COLO829 (cell line): ENCODE data around the gene DPP4.
A peak's percentile ranks its signal among the peaks of the same experiment; 100 is the strongest.

Experiments
- DNase-seq: peaks from one replicate; pipeline ENCODE4 v3.0.0; 2012; ENCODE audit warnings: low spot score

The DPP4 gene

GRCh38 chr2:162073888-162074631 is at the start of gene DPP4:
TSS of gene DPP4 (minus strand) at chr2:162074215. CDS start at chr2:162073981, 234 bp downstream.
- DNase-seq, result no peak

- DNase-seq, result no peak
Observed at GRCh38 chr2:162118166-162119031, 44.4 kb upstream of the DPP4 start.

- no peak for DNase-seq
Observed at GRCh38 chr2:162116352-162116751, 42.3 kb upstream of the DPP4 start.

GRCh38 chr2:162115076-162115475 is 41.1 kb upstream of the DPP4 start:
- DNase-seq, result no peak

- no peak for DNase-seq
Observed at GRCh38 chr2:162114271-162114670, 40.3 kb upstream of the DPP4 start.

GRCh38 chr2:162113776-162114168 is 39.8 kb upstream of the DPP4 start:
- DNase-seq, result no peak

GRCh38 chr2:162113088-162113775 is 39.2 kb upstream of the DPP4 start:
- no peak for DNase-seq

GRCh38 chr2:162111958-162112850 is 38.2 kb upstream of the DPP4 start:
- no peak for DNase-seq

- DNase-seq, result no peak
Observed at GRCh38 chr2:162107361-162107901, 33.4 kb upstream of the DPP4 start.

GRCh38 chr2:162106746-162107145 is 32.7 kb upstream of the DPP4 start:
- no peak for DNase-seq

- DNase-seq, result peak; percentile 44
Observed at GRCh38 chr2:162106146-162106551, 32.1 kb upstream of the DPP4 start.

GRCh38 chr2:162103443-162104009 is 29.5 kb upstream of the DPP4 start:
- DNase-seq, result no peak

- DNase-seq, result no peak
Observed at GRCh38 chr2:162100579-162100978, 26.6 kb upstream of the DPP4 start.

- no peak for DNase-seq
Observed at GRCh38 chr2:162099836-162100235, 25.8 kb upstream of the DPP4 start.

- DNase-seq, result no peak
Observed at GRCh38 chr2:162092658-162093556, 18.9 kb upstream of the DPP4 start.

GRCh38 chr2:162092008-162092390 is 18.0 kb upstream of the DPP4 start:
- no peak for DNase-seq

- DNase-seq, result no peak
Observed at GRCh38 chr2:162091325-162092007, 17.5 kb upstream of the DPP4 start.

GRCh38 chr2:162090109-162090508 is 16.1 kb upstream of the DPP4 start:
- no peak for DNase-seq

- DNase-seq, result no peak
Observed at GRCh38 chr2:162086904-162087303, 12.9 kb upstream of the DPP4 start.
